Neural progenitor cell (in vitro differentiated cells): ENCODE data around the gene MIA2. TPM values are rescaled to one million over a fixed set of nuclear protein-coding genes. Genes with fewer than 3 reads are reported as not detected.

Experiments
- DNase-seq: peaks from one replicate; pipeline ENCODE4 v3.0.0-alpha.2; 2016; ENCODE audit warnings: low spot score
- H2AFZ ChIP-seq: fragments of 200-600 bp; sonication (generic); replicated peaks from 2 replicates; pipeline ENCODE4 v1.6.1; 2016; ENCODE audit warnings: antibody characterized with exemption
- H3F3A ChIP-seq: fragments of 200-600 bp; sonication (generic); 2 replicates; pipeline ENCODE4 v1.6.1; 2016; ENCODE audit warnings: antibody characterized with exemption, low read depth
- H3K27ac ChIP-seq: fragments of 200-600 bp; sonication (generic); 2 replicates; pipeline ENCODE4 v1.5.1; 2016; ENCODE audit warnings: mild to moderate bottlenecking
- H3K27me3 ChIP-seq: fragments of 200-600 bp; sonication (generic); 2 replicates; pipeline ENCODE4 v1.6.1; 2016; ENCODE audit warnings: mild to moderate bottlenecking, moderate library complexity
- H3K36me3 ChIP-seq: fragments of 200-600 bp; sonication (generic); 2 replicates; pipeline ENCODE4 v1.5.1; 2016
- H3K4me1 ChIP-seq: fragments of 200-600 bp; sonication (generic); 2 replicates; pipeline ENCODE4 v1.6.1; 2016; ENCODE audit warnings: mixed run types
- H3K4me2 ChIP-seq: fragments of 200-600 bp; sonication (generic); 2 replicates; pipeline ENCODE4 v1.6.1; 2016
- H3K4me3 ChIP-seq: fragments of 200-600 bp; sonication (generic); 2 replicates; pipeline ENCODE4 v1.5.1; 2016
- H3K79me2 ChIP-seq: fragments of 200-600 bp; sonication (generic); 2 replicates; pipeline ENCODE4 v1.6.1; 2016; ENCODE audit warnings: low read depth
- H3K9ac ChIP-seq: fragments of 200-600 bp; sonication (generic); 2 replicates; pipeline ENCODE4 v1.6.1; 2016
- H3K9me3 ChIP-seq: fragments of 200-600 bp; sonication (generic); 2 replicates; pipeline ENCODE4 v1.5.1; 2016; ENCODE audit warnings: low read depth
- H4K20me1 ChIP-seq: fragments of 200-600 bp; sonication (generic); 2 replicates; pipeline ENCODE4 v1.6.1; 2016; ENCODE audit warnings: low read depth
- H3K27ac Mint-ChIP-seq: 3 replicates; pipeline ENCODE4 v1.8.0; 2021; ENCODE audit warnings: mixed read lengths
- H3K27me3 Mint-ChIP-seq: 2 replicates; pipeline ENCODE4 v1.8.0; 2022; ENCODE audit warnings: low read depth, mild to moderate bottlenecking, inconsistent platforms, moderate library complexity, mixed read lengths; ENCODE audit not compliant: insufficient read depth
- H3K36me3 Mint-ChIP-seq: 3 replicates; pipeline ENCODE4 v1.8.0; 2021; ENCODE audit warnings: mixed read lengths
- H3K4me1 Mint-ChIP-seq: 3 replicates; pipeline ENCODE4 v1.8.0; 2021; ENCODE audit warnings: mixed read lengths
- H3K4me3 Mint-ChIP-seq: 3 replicates; pipeline ENCODE4 v1.8.0; 2021; ENCODE audit warnings: mild to moderate bottlenecking, moderate library complexity, mixed read lengths
- H3K9me3 Mint-ChIP-seq: 3 replicates; pipeline ENCODE4 v1.8.0; 2020; ENCODE audit warnings: mixed read lengths
- EZH2 ChIP-seq: fragments of 200-600 bp; sonication (generic); IDR thresholded peaks from 2 replicates; pipeline ENCODE4 v1.6.1; 2017; ENCODE audit warnings: antibody characterized with exemption, mild to moderate bottlenecking, moderate library complexity
- EZH2phosphoT487 ChIP-seq: fragments of 200-600 bp; sonication (generic); IDR thresholded peaks from 2 replicates; pipeline ENCODE4 v1.6.1; 2017; ENCODE audit warnings: antibody characterized with exemption
- total RNA-seq: library from RNA; depleted of rRNA; stranded (reverse); fragments of >200 nt; gene quantifications from 2 replicates; pipeline ENCODE4 v1.2.3, GENCODE V29; 2015; ENCODE audit warnings: low replicate concordance
- TF ChIP-seq, protein P1 (sequence below): fragments of 200-600 bp; sonication (generic); IDR thresholded peaks from 2 replicates; pipeline ENCODE4 v1.5.1; 2017; ENCODE audit warnings: antibody characterized with exemption, mild to moderate bottlenecking

MIA2 gene
- total RNA-seq, 1 donor from 2014 or later: 13.0 TPM

DNA sequence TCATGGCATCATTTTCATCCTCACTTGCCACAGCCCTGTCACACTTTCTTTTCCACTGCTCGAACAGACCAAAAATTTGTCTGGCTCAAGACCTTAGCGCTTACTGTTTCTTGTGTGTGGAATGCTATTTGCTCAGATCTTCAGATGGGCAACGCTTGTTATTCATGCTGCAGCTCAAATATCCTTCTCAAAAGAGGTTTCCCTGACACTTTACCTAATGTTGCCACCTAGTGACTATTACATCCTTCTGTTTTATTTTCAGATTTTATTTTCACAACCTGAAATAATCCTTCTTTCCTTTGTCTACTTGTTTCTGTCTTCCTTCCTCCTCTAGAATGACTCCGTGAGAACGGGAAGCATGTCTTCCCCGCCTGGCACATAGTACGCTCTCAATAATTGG lies 192.9 kb downstream of the MIA2 start:
- DNase-seq: no peak
- no peak overlapping the region for H3K9ac ChIP-seq

DNA sequence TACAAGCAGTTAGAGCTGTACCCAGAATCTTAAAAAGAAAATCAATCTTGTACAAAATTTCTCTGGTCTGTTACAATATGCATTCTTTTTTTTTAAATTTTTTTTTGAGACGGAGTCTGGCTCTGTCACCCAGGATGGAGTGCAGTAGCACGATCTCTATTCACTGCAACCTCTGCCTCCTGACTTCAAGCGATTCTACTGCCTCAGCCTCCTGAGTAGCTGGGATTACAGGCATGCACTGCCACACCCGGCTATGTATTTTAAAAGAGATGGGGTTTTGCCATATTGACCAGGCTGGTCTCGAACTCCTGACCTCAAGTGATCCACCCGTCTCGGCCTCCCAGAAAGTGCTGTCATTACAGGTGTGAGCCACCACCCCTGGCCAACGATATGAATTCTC lies 194.4 kb downstream of the MIA2 start:
- no peak overlapping the region for H3K4me2 ChIP-seq
- H3K27me3 ChIP-seq: no peaks in the 10 kb centered on the region
- H3K27ac Mint-ChIP-seq: no peak overlapping the region
- peaks cover 15% of the 10 kb centered on the region for H3K4me1 ChIP-seq
- H3K27me3 Mint-ChIP-seq: no peaks in the 10 kb centered on the region
- no peak overlapping the region for H3K4me3 Mint-ChIP-seq
- no peaks in the 10 kb centered on the region for H3K36me3 Mint-ChIP-seq
- no peaks in the 10 kb centered on the region for H3K9me3 Mint-ChIP-seq
- H3K79me2 ChIP-seq: peaks cover 83% of the 10 kb centered on the region
- no peak for DNase-seq
- H3K4me1 Mint-ChIP-seq: peaks cover 24% of the 10 kb centered on the region
- H3K36me3 ChIP-seq: no peaks in the 10 kb centered on the region
- peaks cover 17% of the 10 kb centered on the region for H3F3A ChIP-seq
- no peak for TF ChIP-seq EZH2
- H3K27ac ChIP-seq: no peak overlapping the region
- no peak overlapping the region for H3K9ac ChIP-seq
- no peaks in the 10 kb centered on the region for H3K9me3 ChIP-seq
- H3K4me3 ChIP-seq: no peak overlapping the region
- H4K20me1 ChIP-seq: peaks cover 33% of the 10 kb centered on the region
- no peak overlapping the region for H2AFZ ChIP-seq

More for the DNA sequence above, 192.9 kb downstream of the MIA2 start:
- H3F3A ChIP-seq: peaks cover 6% of the 10 kb centered on the region
- H3K4me1 Mint-ChIP-seq: peaks cover 24% of the 10 kb centered on the region
- peaks cover 32% of the 10 kb centered on the region for H4K20me1 ChIP-seq
- H3K27ac ChIP-seq: no peak overlapping the region
- peaks cover 15% of the 10 kb centered on the region for H3K4me1 ChIP-seq
- H3K9me3 ChIP-seq: no peaks in the 10 kb centered on the region
- no peaks in the 10 kb centered on the region for H3K27me3 Mint-ChIP-seq
- no peaks in the 10 kb centered on the region for H3K27me3 ChIP-seq
- H3K4me3 Mint-ChIP-seq: no peak overlapping the region
- no peaks in the 10 kb centered on the region for H3K36me3 ChIP-seq
- H3K36me3 Mint-ChIP-seq: no peaks in the 10 kb centered on the region
- no peak overlapping the region for H3K4me2 ChIP-seq
- H3K79me2 ChIP-seq: peaks cover 97% of the 10 kb centered on the region
- no peak overlapping the region for H2AFZ ChIP-seq
- no peaks in the 10 kb centered on the region for H3K9me3 Mint-ChIP-seq
- TF ChIP-seq EZH2 (no peak), EZH2phosphoT487 (no peak)
- TF ChIP-seq, protein P1, sequence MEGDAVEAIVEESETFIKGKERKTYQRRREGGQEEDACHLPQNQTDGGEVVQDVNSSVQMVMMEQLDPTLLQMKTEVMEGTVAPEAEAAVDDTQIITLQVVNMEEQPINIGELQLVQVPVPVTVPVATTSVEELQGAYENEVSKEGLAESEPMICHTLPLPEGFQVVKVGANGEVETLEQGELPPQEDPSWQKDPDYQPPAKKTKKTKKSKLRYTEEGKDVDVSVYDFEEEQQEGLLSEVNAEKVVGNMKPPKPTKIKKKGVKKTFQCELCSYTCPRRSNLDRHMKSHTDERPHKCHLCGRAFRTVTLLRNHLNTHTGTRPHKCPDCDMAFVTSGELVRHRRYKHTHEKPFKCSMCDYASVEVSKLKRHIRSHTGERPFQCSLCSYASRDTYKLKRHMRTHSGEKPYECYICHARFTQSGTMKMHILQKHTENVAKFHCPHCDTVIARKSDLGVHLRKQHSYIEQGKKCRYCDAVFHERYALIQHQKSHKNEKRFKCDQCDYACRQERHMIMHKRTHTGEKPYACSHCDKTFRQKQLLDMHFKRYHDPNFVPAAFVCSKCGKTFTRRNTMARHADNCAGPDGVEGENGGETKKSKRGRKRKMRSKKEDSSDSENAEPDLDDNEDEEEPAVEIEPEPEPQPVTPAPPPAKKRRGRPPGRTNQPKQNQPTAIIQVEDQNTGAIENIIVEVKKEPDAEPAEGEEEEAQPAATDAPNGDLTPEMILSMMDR: no peak
- no peak overlapping the region for H3K27ac Mint-ChIP-seq
- H3K4me3 ChIP-seq: no peak overlapping the region

DNA sequence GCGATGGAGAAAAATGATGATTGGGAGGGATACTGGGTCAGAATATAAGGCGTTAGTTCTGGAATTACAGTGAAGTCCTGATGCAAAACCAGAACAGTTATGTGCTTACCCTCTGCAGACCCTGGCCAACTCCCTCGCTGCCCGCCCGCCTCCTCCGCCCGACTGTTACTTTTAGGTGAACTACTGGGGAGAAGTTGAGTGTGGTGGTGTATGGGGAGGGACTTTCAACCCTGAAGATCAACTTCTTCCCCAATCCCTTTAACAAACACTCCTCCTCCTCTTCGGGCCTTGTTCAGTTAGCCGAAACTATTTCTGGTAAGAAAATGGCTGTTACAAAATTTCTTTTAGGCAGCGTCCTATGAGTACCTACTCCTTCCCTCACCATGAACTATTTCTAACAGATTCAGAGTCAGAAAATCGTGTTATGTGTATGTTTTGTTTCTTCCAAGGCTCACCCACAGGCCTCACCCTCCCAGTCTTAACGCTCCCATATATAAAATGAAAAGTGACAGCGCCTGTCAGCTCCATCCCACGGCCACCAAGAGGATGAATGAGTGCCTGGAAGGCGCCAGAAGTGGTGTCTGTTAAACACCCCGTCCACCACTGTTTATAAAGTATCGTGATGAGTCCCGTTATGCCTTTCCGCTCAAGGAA lies 197.2 kb downstream of the MIA2 start:
- peak overlapping the region; percentile 99 for H3K4me2 ChIP-seq
- H3K4me3 ChIP-seq: peak overlapping the region; percentile 98
- H4K20me1 ChIP-seq: peaks cover 33% of the 10 kb centered on the region
- H3K4me1 ChIP-seq: peaks cover 20% of the 10 kb centered on the region
- H3K27me3 ChIP-seq: no peaks in the 10 kb centered on the region
- peak overlapping the region; percentile 97 for H3K27ac Mint-ChIP-seq
- no peaks in the 10 kb centered on the region for H3K9me3 ChIP-seq
- H3K27ac ChIP-seq: no peak overlapping the region
- no peaks in the 10 kb centered on the region for H3K27me3 Mint-ChIP-seq
- no peak for DNase-seq
- no peaks in the 10 kb centered on the region for H3K36me3 ChIP-seq
- no peaks in the 10 kb centered on the region for H3K9me3 Mint-ChIP-seq
- H3K36me3 Mint-ChIP-seq: no peaks in the 10 kb centered on the region
- H2AFZ ChIP-seq: peak overlapping the region; percentile 78
- TF ChIP-seq EZH2phosphoT487 (no peak), EZH2 (no peak)
- TF ChIP-seq, protein P1: no peak
- peak overlapping the region; percentile 99 for H3K9ac ChIP-seq
- peaks cover 32% of the 10 kb centered on the region for H3K4me1 Mint-ChIP-seq
- peak overlapping the region; percentile 99 for H3K4me3 Mint-ChIP-seq
- peaks cover 25% of the 10 kb centered on the region for H3F3A ChIP-seq
- peaks cover 69% of the 10 kb centered on the region for H3K79me2 ChIP-seq

DNA sequence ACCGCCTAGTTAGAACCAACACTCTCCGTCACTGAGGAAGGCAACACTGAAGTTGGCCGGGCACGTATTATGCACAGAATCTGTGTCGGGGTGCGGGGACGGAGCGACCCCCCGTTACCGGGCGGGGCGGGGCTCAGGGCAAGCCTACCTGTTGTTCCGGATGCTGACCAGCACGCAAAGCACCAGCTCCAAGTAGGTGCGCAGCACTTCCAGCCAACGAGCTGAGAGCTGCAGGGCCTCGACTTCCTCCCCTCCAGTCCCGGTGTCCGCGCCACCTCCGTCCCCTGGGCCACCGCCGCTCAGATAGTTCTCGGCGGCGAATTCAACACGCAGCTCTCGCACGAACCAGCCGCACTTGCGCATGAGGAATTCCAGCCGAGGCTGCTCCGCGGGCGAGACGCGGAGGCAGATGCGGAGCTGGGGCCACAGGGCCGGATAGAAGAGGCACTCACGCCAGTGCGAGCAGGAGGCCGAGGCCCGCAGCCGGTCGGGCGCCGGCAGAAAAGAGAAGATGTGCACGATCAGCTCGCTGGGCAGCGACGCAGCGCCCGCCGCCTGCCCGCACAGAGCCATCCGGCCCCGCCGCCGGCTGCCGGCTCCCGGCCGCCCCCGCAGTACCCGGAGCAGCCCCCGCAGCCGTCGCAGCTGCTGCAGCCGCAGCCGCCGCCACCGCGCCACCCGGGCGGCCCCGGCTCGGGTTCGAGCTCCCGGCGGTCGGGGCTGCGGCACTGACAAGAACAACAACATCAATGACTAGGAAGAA lies 197.9 kb downstream of the MIA2 start:
- no peaks in the 10 kb centered on the region for H3K36me3 Mint-ChIP-seq
- peaks cover 33% of the 10 kb centered on the region for H4K20me1 ChIP-seq
- peak overlapping the region; percentile 100 for H3K27ac ChIP-seq
- H3K27ac Mint-ChIP-seq: peak overlapping the region; percentile 100
- peak overlapping the region; percentile 99 for H3K4me3 Mint-ChIP-seq
- H3K9me3 Mint-ChIP-seq: no peaks in the 10 kb centered on the region
- H3K9me3 ChIP-seq: no peaks in the 10 kb centered on the region
- no peaks in the 10 kb centered on the region for H3K27me3 ChIP-seq
- peak overlapping the region; percentile 99 for H3K9ac ChIP-seq
- peaks cover 27% of the 10 kb centered on the region for H3K4me1 Mint-ChIP-seq
- H3K36me3 ChIP-seq: no peaks in the 10 kb centered on the region
- DNase-seq: peak; percentile 73
- peak overlapping the region; percentile 100 for H2AFZ ChIP-seq
- H3K27me3 Mint-ChIP-seq: no peaks in the 10 kb centered on the region
- H3K4me2 ChIP-seq: peak overlapping the region; percentile 99
- H3K4me3 ChIP-seq: peak overlapping the region; percentile 98
- H3F3A ChIP-seq: peaks cover 31% of the 10 kb centered on the region
- no peak for TF ChIP-seq EZH2phosphoT487
- TF ChIP-seq, protein P1: no peak
- TF ChIP-seq EZH2: no peak
- peaks cover 20% of the 10 kb centered on the region for H3K4me1 ChIP-seq
- H3K79me2 ChIP-seq: peaks cover 63% of the 10 kb centered on the region
